BLaER1 (cell line): Measurements from ENCODE around the gene ZBTB46.

ENCODE experiments used
- H3K27ac ChIP-seq: shearing (Covaris generic); formaldehyde crosslinking; 2 replicates; pipeline ENCODE4 v1.8.1; 2022
- H3K27me3 ChIP-seq: shearing (Covaris generic); formaldehyde crosslinking; 2 replicates; pipeline ENCODE4 v1.8.1; 2022
- H3K36me3 ChIP-seq: shearing (Covaris generic); formaldehyde crosslinking; 2 replicates; pipeline ENCODE4 v1.8.1; 2022
- H3K4me1 ChIP-seq: shearing (Covaris generic); formaldehyde crosslinking; 2 replicates; pipeline ENCODE4 v1.8.1; 2022
- H3K4me2 ChIP-seq: shearing (Covaris generic); formaldehyde crosslinking; 2 replicates; pipeline ENCODE4 v1.8.1; 2022
- H3K4me3 ChIP-seq: shearing (Covaris generic); formaldehyde crosslinking; 2 replicates; pipeline ENCODE4 v1.8.1; 2022
- H3K9ac ChIP-seq: shearing (Covaris generic); formaldehyde crosslinking; 2 replicates; pipeline ENCODE4 v1.8.1; 2022
- H3K9me3 ChIP-seq: shearing (Covaris generic); formaldehyde crosslinking; 2 replicates; pipeline ENCODE4 v1.8.1; 2022
- H4K20me1 ChIP-seq: shearing (Covaris generic); formaldehyde crosslinking; 2 replicates; pipeline ENCODE4 v1.8.1; 2022
- Cebpa-rat ChIP-seq: shearing (Covaris generic); IDR thresholded peaks from 2 replicates; pipeline ENCODE4 v1.8.1; 2022

ZBTB46 gene

DNA sequence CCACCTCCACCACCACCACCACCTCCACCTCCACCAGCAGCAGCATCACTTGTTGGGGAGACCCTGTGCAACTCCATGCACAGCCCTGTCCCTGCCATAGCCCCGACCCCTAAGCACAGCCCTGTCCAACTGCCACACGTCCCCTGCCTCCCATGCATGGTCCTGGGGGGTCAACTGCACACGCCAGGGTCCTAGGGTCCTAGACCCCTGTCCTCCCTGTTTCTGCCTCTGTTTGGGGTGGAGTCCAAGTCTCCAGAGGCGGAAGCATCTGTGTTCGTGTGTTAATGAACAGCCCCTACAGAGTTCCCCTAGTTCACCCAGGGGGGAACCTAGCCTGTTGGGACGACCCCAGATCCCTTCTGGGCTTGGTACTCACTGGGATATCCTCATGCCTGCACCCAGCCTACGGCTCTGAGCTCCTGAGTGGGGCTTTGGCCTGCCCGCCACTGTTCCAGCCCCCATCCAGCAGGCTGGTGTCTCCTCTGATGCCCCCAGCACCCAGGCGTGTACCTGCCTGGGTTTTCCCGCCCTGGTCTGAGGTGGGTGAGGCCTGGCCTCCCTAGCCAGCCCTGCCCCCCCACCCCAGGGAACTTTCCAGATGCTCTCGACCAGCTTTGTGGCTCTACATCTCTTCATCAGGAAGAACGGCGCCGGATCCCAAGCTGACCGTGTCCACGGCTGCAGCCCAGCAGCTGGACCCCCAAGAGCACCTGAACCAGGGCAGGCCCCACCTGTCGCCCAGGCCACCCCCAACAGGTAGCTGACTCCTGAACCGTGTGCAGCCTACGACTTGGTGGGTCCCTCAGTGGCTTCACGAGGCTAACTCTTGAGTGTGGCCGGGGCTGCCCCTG, 137.1 kb downstream of the ZBTB46 start:
- Histone ChIP-seq H3K9ac (no peak overlapping the region), H3K4me3 (no peak overlapping the region), H3K27me3 (no peaks in the 10 kb centered on the region), H3K4me2 (no peak overlapping the region), H3K9me3 (no peaks in the 10 kb centered on the region), H3K4me1 (peaks cover 61% of the 10 kb centered on the region), H4K20me1 (peaks cover 45% of the 10 kb centered on the region), H3K36me3 (peaks cover 23% of the 10 kb centered on the region), H3K27ac (no peak overlapping the region; the same call in 1 of the 2 replicates)
- TF ChIP-seq Cebpa-rat = no peak
